Loucy (cell line): Measurements from ENCODE around the gene PSPC1.

Experiments used
- H2AFZ ChIP-seq: fragments of 200-600 bp; sonication (generic); 2 replicates; pipeline ENCODE4 v1.6.0; 2016; ENCODE audit warnings: antibody characterized with exemption, mild to moderate bottlenecking, low read length, moderate library complexity
- H3F3A ChIP-seq: fragments of 200-600 bp; 2 replicates; pipeline ENCODE4 v1.6.0; 2016; ENCODE audit warnings: antibody characterized with exemption, low read depth, mild to moderate bottlenecking
- H3K27me3 ChIP-seq: fragments of 200-600 bp; sonication (generic); 2 replicates; pipeline ENCODE4 v1.6.1; 2014; ENCODE audit warnings: low read length, mild to moderate bottlenecking; ENCODE audit not compliant: insufficient read depth, poor library complexity, severe bottlenecking
- H3K36me3 ChIP-seq: fragments of 200-600 bp; sonication (generic); 2 replicates; pipeline ENCODE4 v1.6.1; 2016; ENCODE audit warnings: low read length; ENCODE audit not compliant: insufficient read depth
- H3K4me1 ChIP-seq: fragments of 200-600 bp; sonication (generic); 2 replicates; pipeline ENCODE4 v1.5.1; 2014; ENCODE audit warnings: low read length, mild to moderate bottlenecking; ENCODE audit not compliant: insufficient read depth, poor library complexity, severe bottlenecking
- H3K4me2 ChIP-seq: fragments of 200-600 bp; sonication (generic); 2 replicates; pipeline ENCODE4 v1.6.0; 2014; ENCODE audit warnings: antibody characterized with exemption, low read length, low read depth, mild to moderate bottlenecking; ENCODE audit not compliant: poor library complexity, severe bottlenecking
- H3K4me3 ChIP-seq: fragments of 200-600 bp; sonication (generic); 2 replicates; pipeline ENCODE4 v1.5.1; 2014; ENCODE audit warnings: low read length, mild to moderate bottlenecking, mixed read lengths; ENCODE audit not compliant: poor library complexity, severe bottlenecking
- H3K79me2 ChIP-seq: fragments of 200-600 bp; sonication (generic); 2 replicates; pipeline ENCODE4 v1.6.1; 2014; ENCODE audit warnings: low read length; ENCODE audit not compliant: insufficient read depth
- H3K9ac ChIP-seq: fragments of 200-600 bp; sonication (generic); 2 replicates; pipeline ENCODE4 v1.6.0; 2014; ENCODE audit warnings: mild to moderate bottlenecking, low read depth, low read length, moderate library complexity; ENCODE audit not compliant: poor library complexity, severe bottlenecking
- H3K9me2 ChIP-seq: fragments of 200-600 bp; sonication (generic); replicated peaks from 2 replicates; pipeline ENCODE4 v1.6.1; 2016; ENCODE audit warnings: low read depth, low read length, mixed read lengths
- H3K9me3 ChIP-seq: fragments of 200-600 bp; sonication (generic); 2 replicates; pipeline ENCODE4 v1.6.1; 2014; ENCODE audit warnings: mild to moderate bottlenecking, antibody characterized with exemption, low read length, low read depth; ENCODE audit not compliant: insufficient read depth
- H4K20me1 ChIP-seq: fragments of 200-600 bp; sonication (generic); 2 replicates; pipeline ENCODE4 v1.6.0; 2014; ENCODE audit warnings: antibody characterized with exemption, low read length, mild to moderate bottlenecking; ENCODE audit not compliant: insufficient read depth, poor library complexity, severe bottlenecking
- EZH2phosphoT487 ChIP-seq: fragments of 200-600 bp; IDR thresholded peaks from 2 replicates; pipeline ENCODE4 v1.6.1; 2018; ENCODE audit warnings: antibody characterized with exemption, mild to moderate bottlenecking, moderate library complexity, borderline replicate concordance
- TF ChIP-seq, protein P1 (sequence below): fragments of 200-600 bp; sonication (generic); conservative IDR thresholded peaks from 2 replicates; pipeline ENCODE4 v1.5.1; 2014; ENCODE audit warnings: mild to moderate bottlenecking, antibody characterized with exemption, low read length

The PSPC1 gene

GRCh38 chr13:19672990-19673389 lies 109.8 kb downstream of the PSPC1 start:
- no peak for TF ChIP-seq EZH2phosphoT487
- TF ChIP-seq, protein P1, sequence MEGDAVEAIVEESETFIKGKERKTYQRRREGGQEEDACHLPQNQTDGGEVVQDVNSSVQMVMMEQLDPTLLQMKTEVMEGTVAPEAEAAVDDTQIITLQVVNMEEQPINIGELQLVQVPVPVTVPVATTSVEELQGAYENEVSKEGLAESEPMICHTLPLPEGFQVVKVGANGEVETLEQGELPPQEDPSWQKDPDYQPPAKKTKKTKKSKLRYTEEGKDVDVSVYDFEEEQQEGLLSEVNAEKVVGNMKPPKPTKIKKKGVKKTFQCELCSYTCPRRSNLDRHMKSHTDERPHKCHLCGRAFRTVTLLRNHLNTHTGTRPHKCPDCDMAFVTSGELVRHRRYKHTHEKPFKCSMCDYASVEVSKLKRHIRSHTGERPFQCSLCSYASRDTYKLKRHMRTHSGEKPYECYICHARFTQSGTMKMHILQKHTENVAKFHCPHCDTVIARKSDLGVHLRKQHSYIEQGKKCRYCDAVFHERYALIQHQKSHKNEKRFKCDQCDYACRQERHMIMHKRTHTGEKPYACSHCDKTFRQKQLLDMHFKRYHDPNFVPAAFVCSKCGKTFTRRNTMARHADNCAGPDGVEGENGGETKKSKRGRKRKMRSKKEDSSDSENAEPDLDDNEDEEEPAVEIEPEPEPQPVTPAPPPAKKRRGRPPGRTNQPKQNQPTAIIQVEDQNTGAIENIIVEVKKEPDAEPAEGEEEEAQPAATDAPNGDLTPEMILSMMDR: no peak
- H3F3A ChIP-seq: no peaks in the 10 kb centered on the region
- peaks cover 6% of the 10 kb centered on the region for H3K4me1 ChIP-seq
- peaks cover 76% of the 10 kb centered on the region for H3K36me3 ChIP-seq
- H3K4me2 ChIP-seq: no peak overlapping the region
- no peak overlapping the region for H3K4me3 ChIP-seq
- no peak overlapping the region for H3K9ac ChIP-seq
- no peaks in the 10 kb centered on the region for H3K79me2 ChIP-seq
- no peaks in the 10 kb centered on the region for H3K27me3 ChIP-seq
- H3K9me3 ChIP-seq: no peaks in the 10 kb centered on the region
- no peak overlapping the region for H2AFZ ChIP-seq
- H3K9me2 ChIP-seq: no peaks in the 10 kb centered on the region
- H4K20me1 ChIP-seq: no peaks in the 10 kb centered on the region

DNA sequence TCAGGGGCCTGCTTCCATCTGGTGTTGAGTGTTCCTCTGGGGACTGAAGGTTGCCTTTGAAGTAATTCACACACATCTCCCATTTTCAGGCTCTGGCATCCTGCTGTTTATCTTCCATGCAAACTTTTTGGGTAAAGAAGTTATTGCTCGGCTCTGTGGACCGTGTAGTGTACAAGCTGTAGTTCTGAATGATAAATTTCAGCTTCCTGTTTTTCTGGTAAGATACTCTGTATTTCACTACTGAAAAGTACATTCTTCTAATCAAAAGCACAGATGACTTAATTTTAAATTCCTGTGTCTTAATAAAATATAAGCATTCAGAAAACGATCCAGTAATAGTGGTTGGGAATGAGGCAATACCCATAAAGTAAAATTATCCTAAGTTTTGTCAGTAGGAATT lies 112.6 kb downstream of the PSPC1 start:
- Histone ChIP-seq H3K9me2 (no peaks in the 10 kb centered on the region), H3K9ac (no peak overlapping the region), H2AFZ (no peak overlapping the region), H3K79me2 (no peaks in the 10 kb centered on the region), H3K27me3 (no peaks in the 10 kb centered on the region), H3K4me1 (no peaks in the 10 kb centered on the region), H4K20me1 (no peaks in the 10 kb centered on the region), H3K4me3 (no peak overlapping the region), H3K36me3 (peaks cover 87% of the 10 kb centered on the region), H3F3A (no peaks in the 10 kb centered on the region), H3K4me2 (no peak overlapping the region), H3K9me3 (no peaks in the 10 kb centered on the region)
- TF ChIP-seq EZH2phosphoT487: no peak
- TF ChIP-seq, protein P1: no peak

- H3K4me3 ChIP-seq: no peak overlapping the region
- no peaks in the 10 kb centered on the region for H3K4me1 ChIP-seq
- H4K20me1 ChIP-seq: no peaks in the 10 kb centered on the region
- TF ChIP-seq, protein P1: no peak
- H3K36me3 ChIP-seq: peaks cover 78% of the 10 kb centered on the region
- H3K9me3 ChIP-seq: no peaks in the 10 kb centered on the region
- H2AFZ ChIP-seq: no peak overlapping the region
- H3F3A ChIP-seq: no peaks in the 10 kb centered on the region
- H3K79me2 ChIP-seq: no peaks in the 10 kb centered on the region
- H3K27me3 ChIP-seq: no peaks in the 10 kb centered on the region
- no peaks in the 10 kb centered on the region for H3K9me2 ChIP-seq
- no peak overlapping the region for H3K9ac ChIP-seq
- H3K4me2 ChIP-seq: no peak overlapping the region
These were observed 114.0 kb downstream of the PSPC1 start for GRCh38 chr13:19668778-19669177.
